GM10248 (cell line): ENCODE results near the gene RPS8.

Source experiments
- CTCF ChIA-PET: fragments of 300-600 bp; sonication (Branson Sonifier 250); formaldehyde crosslinking; extraction: SDS; loops from one replicate; lab custom pipeline; 2021; ENCODE audit warnings: antibody characterized with exemption; lab: Yijun Ruan, JAX
- POLR2A ChIA-PET: fragments of 350-650 bp; sonication (Branson Sonifier 250); formaldehyde crosslinking; extraction: SDS; loops from one replicate; lab custom pipeline; 2020; ENCODE audit warnings: antibody characterized with exemption; lab: Yijun Ruan, JAX
- DNase-seq: peaks from one replicate; pipeline ENCODE4 v3.0.0; 2012; ENCODE audit errors: extremely low spot score
- TF ChIP-seq, protein P1 (sequence below): IDR thresholded peaks from 2 replicates; pipeline ENCODE4 v1.5.1; 2012; ENCODE audit warnings: mild to moderate bottlenecking, low read depth; ENCODE audit errors: extremely low read depth, missing control alignments, control extremely low read depth

Gene RPS8

DNA sequence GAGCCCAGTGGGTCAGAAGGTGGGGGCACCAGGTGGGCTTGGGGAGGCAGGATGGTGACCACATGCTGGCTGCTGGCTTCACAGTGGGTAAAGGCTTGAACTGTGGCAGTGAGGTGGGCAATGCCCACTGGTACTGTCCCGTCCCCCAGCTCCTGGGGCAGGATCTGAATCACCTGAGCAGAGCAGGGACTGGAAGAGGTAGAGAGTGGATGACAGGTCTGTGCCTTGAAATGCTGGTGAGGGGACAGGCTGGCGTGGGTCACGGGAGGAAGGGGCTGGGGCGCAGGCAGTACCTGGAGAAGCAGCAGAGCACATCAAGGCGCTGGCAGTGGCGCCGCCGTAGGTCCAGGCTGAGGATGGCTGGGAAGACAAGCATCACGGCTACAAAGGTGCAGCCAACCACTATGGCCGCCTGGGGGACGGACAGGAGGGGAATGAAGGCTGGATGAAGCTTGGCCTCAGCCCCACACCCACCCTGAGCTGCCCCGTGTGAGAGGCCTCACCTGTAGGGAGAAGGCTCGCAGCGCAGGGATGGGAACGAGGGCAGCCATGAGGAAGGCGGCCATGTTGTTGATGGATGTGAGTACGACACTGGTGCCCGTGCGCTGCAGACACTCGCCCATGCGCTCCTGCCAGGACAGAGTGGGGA is 52.8 kb downstream of the RPS8 start:
- CTCF ChIA-PET, result interaction anchor here (1.0 to 3.2 kb wide), 3 partner anchors 8 to 29 kb away, joined by 3 to 17 read pairs (median 4); no protein-coding TSS in a partner anchor
- TF ChIP-seq, protein P1, sequence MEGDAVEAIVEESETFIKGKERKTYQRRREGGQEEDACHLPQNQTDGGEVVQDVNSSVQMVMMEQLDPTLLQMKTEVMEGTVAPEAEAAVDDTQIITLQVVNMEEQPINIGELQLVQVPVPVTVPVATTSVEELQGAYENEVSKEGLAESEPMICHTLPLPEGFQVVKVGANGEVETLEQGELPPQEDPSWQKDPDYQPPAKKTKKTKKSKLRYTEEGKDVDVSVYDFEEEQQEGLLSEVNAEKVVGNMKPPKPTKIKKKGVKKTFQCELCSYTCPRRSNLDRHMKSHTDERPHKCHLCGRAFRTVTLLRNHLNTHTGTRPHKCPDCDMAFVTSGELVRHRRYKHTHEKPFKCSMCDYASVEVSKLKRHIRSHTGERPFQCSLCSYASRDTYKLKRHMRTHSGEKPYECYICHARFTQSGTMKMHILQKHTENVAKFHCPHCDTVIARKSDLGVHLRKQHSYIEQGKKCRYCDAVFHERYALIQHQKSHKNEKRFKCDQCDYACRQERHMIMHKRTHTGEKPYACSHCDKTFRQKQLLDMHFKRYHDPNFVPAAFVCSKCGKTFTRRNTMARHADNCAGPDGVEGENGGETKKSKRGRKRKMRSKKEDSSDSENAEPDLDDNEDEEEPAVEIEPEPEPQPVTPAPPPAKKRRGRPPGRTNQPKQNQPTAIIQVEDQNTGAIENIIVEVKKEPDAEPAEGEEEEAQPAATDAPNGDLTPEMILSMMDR, result no peak
- DNase-seq, result no peak
- POLR2A ChIA-PET, result no interaction called here
